Embryonic facial prominence (tissue), 1 donor: Measurements from ENCODE around the gene DRC7.

Experiments
- DNase-seq: peaks from one replicate; pipeline ENCODE4 v3.0.0-alpha.2; 2016; ENCODE audit errors: extremely low spot score

Gene DRC7

GRCh38 chr16:57675741-57676551, 18.7 kb upstream of the DRC7 start:
- DNase-seq = no peak

DNA sequence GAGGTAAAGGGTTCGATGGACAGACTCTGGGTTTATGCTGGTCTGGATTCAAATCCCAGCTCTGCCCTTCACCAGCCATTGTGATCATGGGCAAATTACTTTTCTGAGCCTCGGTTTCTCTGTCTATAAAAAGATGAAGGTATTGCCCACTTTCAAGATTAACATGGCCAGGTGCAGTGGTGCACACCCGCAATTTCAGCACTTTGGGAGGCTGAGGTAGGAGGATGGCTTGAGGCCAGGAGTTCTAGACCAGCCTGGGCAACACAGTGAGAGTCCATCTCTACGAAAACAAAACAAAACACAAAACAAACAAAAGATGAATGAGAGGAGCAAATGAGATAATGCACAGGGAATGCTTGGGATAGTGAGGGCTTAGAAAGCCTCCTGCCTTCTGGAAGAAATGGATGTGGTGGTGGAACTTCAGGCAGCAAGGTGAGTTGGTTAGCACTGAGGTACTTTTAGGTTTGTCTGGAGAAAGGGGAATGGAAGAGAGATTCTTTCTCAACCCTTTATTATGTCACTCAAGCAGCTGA, 18.0 kb upstream of the DRC7 start:
- DNase-seq = no peak

DNA sequence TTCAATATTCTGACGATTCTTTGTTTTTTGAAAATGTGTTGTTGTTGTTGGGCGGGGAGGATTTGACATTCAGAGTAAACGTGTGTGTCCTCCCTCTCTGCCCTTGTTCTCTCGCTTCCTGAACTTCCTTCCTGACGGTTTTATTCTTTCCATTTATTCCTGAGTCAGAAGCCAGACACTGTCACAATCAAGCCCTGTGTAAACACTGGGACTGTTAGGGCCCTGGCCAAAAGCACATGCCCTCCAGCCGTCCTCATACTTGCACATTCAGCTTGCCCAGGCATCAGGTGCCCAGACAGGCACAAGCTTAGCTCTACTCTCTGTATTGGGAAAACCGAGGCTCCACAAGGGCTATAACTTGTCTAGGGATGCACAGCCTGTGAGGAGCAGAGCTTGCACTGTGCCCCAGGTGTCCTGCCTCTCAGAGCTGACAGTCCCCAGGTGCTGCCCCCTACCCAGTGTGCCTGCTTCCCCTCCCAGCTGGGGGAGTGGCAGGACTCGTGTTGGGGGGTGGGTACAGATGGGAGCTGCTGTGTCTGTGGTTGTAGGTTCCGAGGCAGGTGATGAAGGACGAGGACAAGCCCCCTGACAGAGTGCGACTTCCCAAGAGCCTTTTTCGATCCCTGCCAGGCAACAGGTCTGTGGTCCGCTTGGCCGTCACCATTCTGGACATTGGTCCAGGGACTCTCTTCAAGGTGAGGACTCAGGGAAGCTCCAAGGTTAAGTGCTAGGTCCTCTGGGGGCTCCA, 16.8 kb upstream of the DRC7 start:
- DNase-seq = no peak

- DNase-seq = no peak
Observed at GRCh38 chr16:57679016-57679415, 15.6 kb upstream of the DRC7 start.

GRCh38 chr16:57679767-57680482, 14.7 kb upstream of the DRC7 start:
- no peak for DNase-seq

DNA sequence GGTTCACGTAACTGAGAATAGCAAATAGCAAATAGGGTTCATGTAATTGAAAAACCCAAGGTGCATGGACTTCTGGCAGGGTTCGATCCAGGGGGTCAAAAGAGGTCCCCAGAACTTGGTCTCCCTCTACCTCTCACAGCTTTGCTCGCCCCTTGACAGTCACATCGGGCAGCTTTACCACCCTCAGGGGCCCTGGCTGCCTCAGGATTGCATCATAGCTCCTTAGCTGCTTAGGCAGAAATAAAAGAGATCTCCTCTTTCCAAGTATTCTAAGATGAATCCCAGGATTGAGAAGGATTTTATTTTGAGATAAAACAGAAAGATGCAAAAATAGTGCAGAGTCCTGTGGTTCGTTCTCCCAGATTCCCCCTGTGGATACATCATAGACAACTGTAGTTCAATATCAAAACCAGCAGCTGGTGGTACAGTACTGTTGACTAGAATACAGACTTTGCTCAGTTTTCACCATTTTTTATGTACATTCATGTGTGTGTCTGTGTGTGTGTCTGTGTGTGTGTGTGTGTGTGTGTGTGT, 13.7 kb upstream of the DRC7 start:
- DNase-seq = no peak

DNA sequence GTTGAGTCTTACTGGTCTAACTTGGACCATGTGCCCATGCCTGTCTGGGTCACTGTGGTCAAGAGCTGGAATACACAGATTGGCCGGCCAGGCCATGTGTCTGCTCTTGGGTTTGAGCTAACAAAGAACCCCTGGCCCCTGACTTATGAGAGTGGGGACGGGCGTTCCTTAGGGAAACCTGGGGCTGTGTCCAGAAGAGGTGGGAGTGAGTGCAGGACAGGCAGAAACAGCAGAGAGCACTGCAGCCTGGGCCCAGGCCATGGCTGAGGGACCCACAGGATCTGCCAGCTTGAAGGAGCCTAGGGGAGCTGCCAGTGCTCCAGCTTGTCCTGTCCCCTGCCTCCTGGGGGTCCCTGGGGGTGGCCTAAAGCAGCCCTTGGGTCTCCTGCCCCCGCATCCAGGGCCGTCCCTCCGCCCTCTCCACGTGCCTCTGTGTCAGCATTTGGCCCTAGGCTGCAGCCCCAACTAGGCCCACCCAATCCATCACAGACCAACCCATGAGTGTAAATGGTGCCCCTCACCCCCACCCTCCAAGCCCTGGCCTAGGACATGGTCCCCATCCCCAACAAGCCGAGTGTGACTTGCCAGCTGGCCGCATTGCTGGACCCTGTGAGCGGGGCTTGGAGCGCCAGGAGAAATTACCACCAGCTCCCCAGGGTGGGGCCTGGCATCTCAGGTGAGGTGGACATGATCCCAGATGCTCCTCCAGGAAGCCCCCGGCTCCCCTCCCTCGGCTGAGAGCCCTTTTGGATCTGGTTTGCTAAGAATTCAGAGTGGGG, 12.5 kb upstream of the DRC7 start:
- no peak for DNase-seq

- DNase-seq = no peak
Observed at GRCh38 chr16:57682809-57683635, 11.6 kb upstream of the DRC7 start.

DNA sequence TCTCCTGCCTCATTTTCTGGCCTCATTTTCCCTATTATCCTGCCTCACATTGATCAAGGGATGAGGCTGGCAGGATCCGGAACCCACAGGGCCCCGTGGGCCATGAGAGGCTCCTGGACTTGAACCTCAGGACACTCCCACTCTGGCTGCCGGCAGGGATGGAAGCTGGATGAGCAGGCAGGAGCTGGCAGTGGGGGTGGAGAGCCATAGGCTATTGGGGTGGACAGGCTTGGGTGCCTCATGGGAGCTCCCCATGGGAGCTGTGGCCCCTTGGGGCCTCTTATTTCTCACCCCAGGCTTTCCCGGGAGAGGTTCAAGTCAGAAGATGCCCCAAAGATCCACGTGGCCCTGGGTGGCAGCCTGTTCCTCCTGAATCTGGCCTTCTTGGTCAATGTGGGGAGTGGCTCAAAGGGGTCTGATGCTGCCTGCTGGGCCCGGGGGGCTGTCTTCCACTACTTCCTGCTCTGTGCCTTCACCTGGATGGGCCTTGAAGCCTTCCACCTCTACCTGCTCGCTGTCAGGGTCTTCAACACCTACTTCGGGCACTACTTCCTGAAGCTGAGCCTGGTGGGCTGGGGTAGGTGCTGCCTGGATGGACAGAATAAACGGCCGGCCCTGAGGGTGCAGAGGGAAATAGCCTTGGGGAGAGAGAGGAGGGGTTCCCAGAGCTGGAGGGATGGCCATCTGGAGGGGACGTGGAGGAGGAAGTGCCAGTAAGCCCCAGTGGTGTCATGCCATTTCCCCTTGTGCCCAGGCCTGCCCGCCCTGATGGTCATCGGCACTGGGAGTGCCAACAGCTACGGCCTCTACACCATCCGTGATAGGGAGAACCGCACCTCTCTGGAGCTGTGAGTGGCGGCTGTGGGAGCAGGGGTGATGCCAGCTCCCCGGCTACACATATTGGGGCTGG, 10.7 kb upstream of the DRC7 start:
- no peak for DNase-seq

GRCh38 chr16:57684626-57685358, 9.8 kb upstream of the DRC7 start:
- no peak for DNase-seq

DNA sequence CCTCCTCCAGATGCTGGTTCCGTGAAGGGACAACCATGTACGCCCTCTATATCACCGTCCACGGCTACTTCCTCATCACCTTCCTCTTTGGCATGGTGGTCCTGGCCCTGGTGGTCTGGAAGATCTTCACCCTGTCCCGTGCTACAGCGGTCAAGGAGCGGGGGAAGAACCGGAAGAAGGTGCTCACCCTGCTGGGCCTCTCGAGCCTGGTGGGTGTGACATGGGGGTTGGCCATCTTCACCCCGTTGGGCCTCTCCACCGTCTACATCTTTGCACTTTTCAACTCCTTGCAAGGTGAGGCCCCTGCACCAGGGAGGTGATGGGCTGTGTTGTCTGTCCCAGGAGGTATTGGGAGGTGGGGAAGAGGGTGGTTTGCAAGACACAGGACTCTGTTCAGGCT, 9.0 kb upstream of the DRC7 start:
- DNase-seq = no peak

GRCh38 chr16:57686577-57686976, 8.0 kb upstream of the DRC7 start:
- DNase-seq = no peak

DNA sequence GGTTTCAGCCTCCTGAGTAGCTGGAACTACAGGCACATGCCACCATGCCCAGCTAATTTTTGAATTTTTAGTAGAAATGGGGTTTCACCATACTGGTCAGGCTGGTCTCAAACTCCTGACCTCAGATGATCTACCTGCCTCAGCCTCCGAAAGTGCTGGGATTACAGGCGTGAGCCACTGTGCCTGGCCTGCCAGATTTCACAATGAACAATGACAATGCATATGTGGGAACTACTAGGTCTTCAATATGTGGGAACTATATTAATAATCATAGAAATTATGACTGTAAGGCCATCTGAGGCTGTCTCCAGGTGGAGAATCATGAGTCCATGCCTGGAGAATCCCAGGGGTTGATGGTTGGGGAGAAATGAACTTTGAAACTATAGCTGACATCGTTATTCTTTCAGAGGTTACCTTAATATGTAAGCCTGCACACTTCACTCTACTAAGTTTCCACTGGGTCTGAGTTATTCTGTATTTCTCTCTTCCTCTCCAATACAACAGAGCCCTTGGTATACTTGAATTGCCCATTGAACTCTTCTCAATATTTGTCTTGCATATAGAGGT, 7.2 kb upstream of the DRC7 start:
- no peak for DNase-seq

- no peak for DNase-seq
Observed at GRCh38 chr16:57688487-57688986, 6.1 kb upstream of the DRC7 start.

GRCh38 chr16:57688987-57689761, 5.4 kb upstream of the DRC7 start:
- DNase-seq = no peak

GRCh38 chr16:57689762-57690558, 4.6 kb upstream of the DRC7 start:
- DNase-seq = no peak
